Calu3 (cell line): ENCODE data around the gene SMIM27. TPM values are rescaled to one million over a fixed set of nuclear protein-coding genes. Genes with fewer than 3 reads are reported as not detected.
A peak's percentile ranks its signal among the peaks of the same experiment; 100 is the strongest.
"Not testable (repeated sequence)": the region's sequence is repeated elsewhere in the genome, so short reads cannot be mapped to it uniquely, and the experiment has no call there.

Source experiments
- BruUV-seq: library from RNA; stranded (reverse); fragments of 400-500 nt; replicated peaks from 2 replicates; lab custom pipeline; 2021; lab: Mats Ljungman, UMichigan
- CTCF ChIA-PET: fragments of 300-600 bp; sonication (Branson Sonifier 250); formaldehyde crosslinking; loops from one replicate; lab custom pipeline; 2022; ENCODE audit warnings: antibody characterized with exemption; lab: Charles Lee
- DNase-seq: peaks from one replicate; pipeline ENCODE4 v3.0.0; 2022
- H3K27ac Mint-ChIP-seq: one replicate; pipeline ENCODE4 v1.8.0; 2022; ENCODE audit warnings: mixed read lengths; ENCODE audit not compliant: unreplicated experiment
- H3K27me3 Mint-ChIP-seq: one replicate; pipeline ENCODE4 v1.8.0; 2022; ENCODE audit warnings: mixed read lengths; ENCODE audit not compliant: unreplicated experiment
- H3K36me3 Mint-ChIP-seq: one replicate; pipeline ENCODE4 v1.8.0; 2022; ENCODE audit warnings: mild to moderate bottlenecking, moderate library complexity, mixed read lengths; ENCODE audit not compliant: insufficient read depth, unreplicated experiment
- H3K4me1 Mint-ChIP-seq: one replicate; pipeline ENCODE4 v1.8.0; 2022; ENCODE audit warnings: mild to moderate bottlenecking, low read depth, mixed read lengths; ENCODE audit not compliant: unreplicated experiment
- H3K4me3 Mint-ChIP-seq: one replicate; pipeline ENCODE4 v1.8.0; 2022; ENCODE audit warnings: mild to moderate bottlenecking, low read depth, moderate library complexity, mixed read lengths; ENCODE audit not compliant: unreplicated experiment
- H3K9me3 Mint-ChIP-seq: one replicate; pipeline ENCODE4 v1.8.0; 2022; ENCODE audit warnings: low read depth, mixed read lengths; ENCODE audit not compliant: unreplicated experiment
- CTCF ChIP-seq: fragments of 200-600 bp; IDR thresholded peaks from one replicate; pipeline ENCODE4 v1.8.0; 2022; ENCODE audit warnings: antibody characterized with exemption; ENCODE audit not compliant: unreplicated experiment
- intact Hi-C: fragments of 100-400 bp; cut with micrococcal nuclease; formaldehyde crosslinking; loops from one replicate; pipeline ENCODE4 v1.10.0; 2022; ENCODE audit not compliant: unreplicated experiment
- total RNA-seq: library from RNA; stranded (reverse); gene quantifications from 2 replicates; pipeline ENCODE4 v1.2.3, GENCODE V29; 2022

SMIM27 gene
- total RNA-seq, 1 experiment from 2014 or later = 4.4 TPM

GRCh38 chr9:32545884-32546283 lies 6.2 kb upstream of the SMIM27 start:
- H3K36me3 Mint-ChIP-seq = peaks cover 23% of the 10 kb centered on the region
- intact Hi-C loops = no loop called here
- no peak overlapping the region for H3K4me3 Mint-ChIP-seq
- no peaks in the 10 kb centered on the region for H3K27me3 Mint-ChIP-seq
- DNase-seq = no peak
- no peak for TF ChIP-seq CTCF
- BruUV-seq = no TSS peak
- CTCF ChIA-PET = no interaction called here
- no peak overlapping the region for H3K27ac Mint-ChIP-seq
- H3K4me1 Mint-ChIP-seq = peaks cover 8% of the 10 kb centered on the region
- H3K9me3 Mint-ChIP-seq = no peaks in the 10 kb centered on the region

- H3K27ac Mint-ChIP-seq, intact Hi-C loops, H3K27me3 Mint-ChIP-seq, BruUV-seq, CTCF ChIA-PET, H3K4me3 Mint-ChIP-seq, DNase-seq, H3K9me3 Mint-ChIP-seq, H3K4me1 Mint-ChIP-seq: not testable (repeated sequence)
- peaks cover 38% of the 10 kb centered on the region for H3K36me3 Mint-ChIP-seq
Observed at GRCh38 chr9:32548213-32548612, 3.9 kb upstream of the SMIM27 start.

- H3K27me3 Mint-ChIP-seq = no peaks in the 10 kb centered on the region
- intact Hi-C loops = no loop called here
Observed at GRCh38 chr9:32550150-32550561, 2.0 kb upstream of the SMIM27 start.

GRCh38 chr9:32550562-32551275 lies 1.4 kb upstream of the SMIM27 start:
- Mint-ChIP-seq H3K4me3 (peak overlapping the region; percentile 91), H3K4me1 (peaks cover 8% of the 10 kb centered on the region), H3K27me3 (no peaks in the 10 kb centered on the region), H3K9me3 (no peaks in the 10 kb centered on the region), H3K36me3 (peaks cover 31% of the 10 kb centered on the region), H3K27ac (peak overlapping the region; percentile 94)
- BruUV-seq = no TSS peak
- DNase-seq = peak; percentile 87
- CTCF ChIA-PET = interaction anchor here (0.8 to 3.0 kb wide), 4 partner anchors 21 to 172 kb away, joined by 3 to 11 read pairs (median 6); partner anchors contain the start of gene RIGI
- no peak for TF ChIP-seq CTCF
- intact Hi-C loops = no loop called here

More at GRCh38 chr9:32550150-32550561, 2.0 kb upstream of the SMIM27 start:
- no peak for DNase-seq
- peaks cover 8% of the 10 kb centered on the region for H3K4me1 Mint-ChIP-seq
- CTCF ChIA-PET = interaction anchor here (0.8 to 3.0 kb wide), 5 partner anchors 22 to 171 kb away, joined by 3 to 11 read pairs (median 6); partner anchors contain the start of genes NDUFB6 and RIGI
- H3K27ac Mint-ChIP-seq = peak overlapping the region; percentile 94
- peak overlapping the region; percentile 91 for H3K4me3 Mint-ChIP-seq
- no TSS peak for BruUV-seq
- no peak for TF ChIP-seq CTCF
- H3K36me3 Mint-ChIP-seq = peaks cover 31% of the 10 kb centered on the region
- H3K9me3 Mint-ChIP-seq = no peaks in the 10 kb centered on the region
